HG02623 (cell line): ENCODE measurements around the gene KRTAP20-3.

Experiments used
- ATAC-seq: cut with Tn5 transposase; IDR thresholded peaks from one replicate; pipeline ENCODE4 v1.9.1; 2021; ENCODE audit warnings: moderate library complexity; ENCODE audit not compliant: unreplicated experiment

KRTAP20-3 gene

DNA sequence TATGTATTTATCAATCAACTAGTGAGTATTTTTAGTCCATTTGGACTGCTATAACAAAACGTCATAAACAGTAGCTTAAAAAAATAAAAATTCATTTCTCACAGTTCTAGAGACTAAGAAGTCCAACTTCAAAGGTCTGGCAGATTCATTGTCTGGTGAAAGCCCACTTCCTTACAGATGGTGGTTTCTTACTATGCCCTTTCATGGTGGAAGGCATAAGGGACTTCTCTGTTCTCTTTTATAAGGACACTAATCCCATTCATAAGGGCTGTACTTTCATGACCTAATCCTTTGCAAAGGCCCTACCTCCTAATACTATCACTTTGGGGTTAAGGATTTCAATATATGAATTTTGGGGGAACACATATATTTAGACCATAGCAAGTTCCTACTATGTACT lies 37.9 kb downstream of the KRTAP20-3 start:
- ATAC-seq = no peak

DNA sequence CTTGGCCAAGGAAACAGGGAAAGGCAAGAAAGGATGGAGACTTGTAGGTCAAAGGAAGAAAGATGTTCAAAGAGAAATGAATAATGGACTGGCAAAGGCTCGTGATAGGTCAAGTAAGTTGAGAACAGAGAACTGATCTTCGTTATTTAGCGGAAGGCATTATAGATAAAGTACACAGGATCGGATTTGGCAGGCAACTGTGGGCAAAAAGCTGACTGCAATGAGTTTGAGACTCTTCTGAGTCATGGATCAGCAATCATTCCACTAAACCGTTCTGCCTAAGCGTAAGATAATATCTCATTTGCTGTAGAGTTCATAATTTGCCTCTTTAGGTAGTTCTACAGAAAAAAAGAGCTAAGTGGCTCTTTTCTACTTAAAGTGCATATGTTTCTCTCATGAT lies 41.8 kb downstream of the KRTAP20-3 start:
- ATAC-seq = no peak

DNA sequence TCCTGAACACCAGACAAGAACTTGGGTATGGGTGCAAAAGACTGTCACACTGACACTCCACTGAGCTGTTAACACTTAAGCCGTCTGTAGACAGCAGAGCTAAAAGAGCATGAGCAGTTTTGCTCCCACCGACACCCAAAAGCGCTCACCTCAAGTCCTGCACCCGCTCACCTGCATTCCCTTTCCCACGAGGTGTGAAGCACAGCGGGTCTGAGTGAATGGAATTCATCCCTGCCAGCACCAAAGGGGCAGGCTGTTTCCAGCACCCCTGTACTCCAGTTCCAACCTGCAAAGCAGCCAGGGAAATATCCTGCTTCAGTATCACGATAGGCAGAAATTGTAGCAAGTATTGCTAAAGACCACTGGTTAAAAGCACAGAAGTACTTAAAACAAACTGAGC lies 47.2 kb downstream of the KRTAP20-3 start:
- no peak for ATAC-seq
